AG09309 (cell line): ENCODE measurements around the gene MIF4GD.

Experiments
- DNase-seq: peaks from one replicate; pipeline ENCODE4 v3.0.0-alpha.2; 2010; ENCODE audit warnings: low read depth
- H3K4me3 ChIP-seq: 2 replicates; pipeline ENCODE4 v1.5.1; 2011; ENCODE audit warnings: mild to moderate bottlenecking, low read depth, low read length, moderate library complexity; ENCODE audit not compliant: control insufficient read depth
- CTCF ChIP-seq: IDR thresholded peaks from 2 replicates; pipeline ENCODE4 v1.5.1; 2011; ENCODE audit warnings: mild to moderate bottlenecking, low read depth, low read length, inconsistent platforms; ENCODE audit not compliant: insufficient read depth, control insufficient read depth; ENCODE audit errors: missing control alignments

Gene MIF4GD

GRCh38 chr17:75232786-75233185 lies 38.2 kb downstream of the MIF4GD start:
- H3K4me3 ChIP-seq, result no peak overlapping the region
- TF ChIP-seq CTCF, result no peak
- no peak for DNase-seq

DNA sequence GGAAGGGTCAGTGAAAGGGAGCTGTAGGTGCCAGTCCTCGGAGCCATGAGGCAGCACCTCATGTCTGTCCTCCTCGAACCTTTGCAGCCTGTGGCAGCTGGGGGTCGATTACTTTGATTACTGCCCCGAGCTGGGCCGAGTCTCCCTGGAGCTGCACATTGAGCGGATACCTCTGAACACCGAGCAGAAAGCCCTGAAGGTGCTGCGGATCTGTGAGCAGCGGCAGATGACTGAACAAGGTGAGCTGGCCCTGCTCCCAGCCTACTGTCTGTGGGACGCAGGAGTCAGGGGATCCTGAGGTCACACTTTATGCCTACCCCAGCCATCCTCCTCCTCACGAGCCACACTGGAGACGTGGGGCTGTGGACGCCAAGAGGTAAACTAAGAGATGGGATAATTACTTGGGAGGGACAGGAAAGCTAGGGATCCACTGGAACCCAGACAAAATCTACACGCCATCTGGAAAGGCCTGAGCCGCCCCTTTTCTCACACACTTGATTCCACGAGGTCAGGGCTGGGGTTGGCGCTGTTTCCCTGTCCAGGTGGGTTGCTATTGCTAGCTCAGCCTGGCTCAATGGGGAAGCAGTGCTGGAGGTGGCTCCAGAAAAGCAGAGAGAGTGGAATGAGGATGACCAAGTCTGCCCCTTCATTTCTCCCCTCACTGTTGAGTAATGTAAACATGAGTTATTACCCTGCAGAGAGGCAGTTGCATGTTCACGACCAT lies 39.1 kb downstream of the MIF4GD start:
- no peak for TF ChIP-seq CTCF
- no peak overlapping the region for H3K4me3 ChIP-seq
- DNase-seq, result no peak

GRCh38 chr17:75231071-75231470 lies 40.0 kb downstream of the MIF4GD start:
- DNase-seq, result no peak
- no peak overlapping the region for H3K4me3 ChIP-seq
- TF ChIP-seq CTCF, result no peak

DNA sequence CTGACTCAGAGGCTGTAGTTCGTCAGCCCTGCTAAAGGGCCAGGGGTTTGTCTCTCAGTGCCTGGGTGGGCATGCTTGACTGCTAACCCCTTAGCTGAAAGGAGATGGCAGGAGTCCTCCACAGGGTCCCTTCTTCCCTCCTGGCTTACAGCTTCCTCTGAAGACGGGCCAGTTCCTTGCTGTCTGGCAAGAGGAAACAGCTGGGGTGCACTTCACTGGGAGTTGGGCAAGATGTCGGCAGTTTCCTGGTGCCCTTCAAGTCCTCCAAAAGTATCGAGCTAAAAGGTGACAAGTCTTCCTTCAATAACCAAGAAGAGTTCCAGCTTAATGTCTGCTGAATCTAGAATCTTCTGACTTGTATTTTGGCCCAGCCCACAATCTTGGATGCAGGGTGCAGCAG lies 42.2 kb downstream of the MIF4GD start:
- H3K4me3 ChIP-seq, result no peak overlapping the region
- no peak for TF ChIP-seq CTCF
- DNase-seq, result no peak

GRCh38 chr17:75228305-75228704 lies 42.7 kb downstream of the MIF4GD start:
- no peak for DNase-seq
- no peak for TF ChIP-seq CTCF
- no peak overlapping the region for H3K4me3 ChIP-seq

DNA sequence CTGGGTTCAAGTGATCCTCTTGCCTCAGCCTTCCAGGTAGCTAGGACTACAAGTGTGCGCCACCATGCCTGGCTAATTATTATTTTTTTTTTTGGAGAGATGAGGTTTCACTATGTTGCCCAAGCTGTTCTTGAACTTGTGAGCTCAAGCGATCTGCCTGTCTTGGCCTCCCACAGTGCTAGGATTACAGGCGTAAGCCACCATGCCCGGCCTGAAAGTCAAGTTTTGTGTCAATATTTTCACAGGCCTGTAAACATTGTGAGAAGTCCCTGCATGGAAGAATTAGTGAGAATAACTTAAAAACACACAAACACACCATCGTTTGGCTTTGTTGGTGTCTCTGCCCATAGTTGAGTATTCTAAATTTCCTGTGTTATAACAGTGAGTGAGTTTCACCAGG lies 43.3 kb downstream of the MIF4GD start:
- DNase-seq, result no peak
- TF ChIP-seq CTCF, result no peak
- H3K4me3 ChIP-seq, result no peak overlapping the region
